GM18526 (cell line): ENCODE results near the gene ACOT12.

Source experiments
- POLR2A ChIP-seq: IDR thresholded peaks from 3 replicates; pipeline ENCODE4 v1.6.1; 2011; ENCODE audit not compliant: insufficient read length; ENCODE audit errors: extremely low read depth

Gene ACOT12

DNA sequence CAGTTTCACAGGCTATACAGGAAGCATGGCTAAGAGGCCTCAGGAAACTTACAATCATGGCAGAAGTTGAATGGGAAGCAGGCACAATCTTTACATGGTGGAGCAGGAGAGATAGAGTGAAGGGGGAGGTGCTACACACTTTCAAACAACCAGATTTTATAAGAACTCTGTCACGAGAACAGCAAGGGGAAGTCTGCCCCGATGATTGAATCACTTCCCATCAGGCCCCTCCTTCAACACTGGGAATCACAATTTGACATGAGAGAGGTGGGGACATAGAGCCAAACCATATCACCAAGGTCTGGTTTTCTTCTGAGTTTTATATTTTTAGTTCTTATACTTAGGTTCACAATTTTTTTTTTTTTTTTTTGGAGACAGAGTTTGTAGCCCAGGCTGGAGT is 76.4 kb downstream of the ACOT12 start:
- TF ChIP-seq POLR2A, result no peak

DNA sequence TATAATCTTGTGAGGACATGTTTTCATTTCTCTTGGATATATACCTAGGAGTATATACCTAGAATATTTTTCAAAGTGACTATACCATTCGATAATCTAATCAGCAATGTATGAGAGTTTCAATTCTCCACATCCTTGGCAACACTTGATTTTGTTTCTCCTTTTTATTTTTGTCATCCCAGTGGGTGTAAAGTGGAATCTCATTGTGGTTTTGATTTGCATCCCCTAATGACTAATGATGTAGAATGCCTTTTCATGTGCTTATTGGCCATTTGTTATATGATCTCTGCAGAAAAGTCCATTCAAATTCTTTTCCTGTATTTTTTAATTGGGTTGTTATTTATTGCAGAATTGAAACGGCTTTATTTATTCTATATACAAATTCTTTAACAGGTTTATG is 77.4 kb downstream of the ACOT12 start:
- TF ChIP-seq POLR2A, result no peak

DNA sequence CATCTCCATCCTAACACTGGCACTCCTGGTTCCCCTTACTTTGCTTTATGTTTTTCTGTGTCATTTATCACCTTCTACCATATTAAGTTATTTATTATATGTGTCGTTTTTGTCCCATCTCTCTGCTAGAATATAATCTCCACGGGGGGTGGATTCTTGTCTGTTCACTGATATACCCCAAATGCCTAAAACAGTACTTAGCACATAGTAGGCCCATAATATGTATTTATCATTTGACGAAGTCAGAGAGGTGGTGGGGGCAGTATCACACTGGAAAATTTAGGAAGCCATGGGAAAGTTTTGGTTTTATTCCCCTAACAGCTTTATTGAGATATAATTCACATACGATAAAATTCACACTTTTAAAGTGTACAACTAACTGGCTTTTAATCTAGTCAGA is 78.1 kb downstream of the ACOT12 start:
- no peak for TF ChIP-seq POLR2A

DNA sequence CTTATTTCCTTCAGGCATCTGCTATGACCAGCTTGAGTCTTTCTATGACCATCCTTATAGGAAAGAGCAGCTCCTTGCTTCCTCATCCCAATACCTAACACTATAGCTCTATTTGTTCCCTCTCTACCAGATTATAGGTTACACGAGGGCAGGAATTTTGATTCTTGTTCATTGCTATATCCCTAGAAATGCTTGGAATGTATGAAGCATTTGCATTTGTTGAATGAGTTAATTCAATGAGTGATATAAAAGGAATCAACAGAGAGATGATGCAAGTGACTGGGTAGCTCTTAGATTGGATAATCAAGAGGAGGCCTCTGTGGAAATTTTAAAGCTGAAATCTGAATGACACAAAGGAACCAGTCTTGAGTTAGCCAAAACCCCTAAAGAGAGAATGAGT is 78.6 kb downstream of the ACOT12 start:
- no peak for TF ChIP-seq POLR2A

DNA sequence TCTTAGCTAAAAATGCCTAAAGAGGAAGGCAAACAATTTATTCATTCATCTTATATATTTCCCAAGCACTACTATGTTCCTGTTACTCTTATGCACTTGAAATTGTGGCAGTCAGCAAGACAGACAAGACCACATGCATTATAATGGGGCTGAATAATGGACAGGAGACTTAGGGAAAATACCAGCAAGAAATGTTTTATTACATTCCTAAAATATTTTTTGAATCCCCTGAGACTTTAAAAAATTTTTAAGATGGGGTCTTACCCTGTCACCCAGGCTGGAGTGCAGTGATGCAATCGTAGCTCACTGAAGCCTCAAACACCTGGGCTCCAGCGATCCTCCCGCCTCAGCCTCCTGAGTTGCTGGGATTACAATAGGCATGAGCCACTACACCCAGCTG is 79.4 kb downstream of the ACOT12 start:
- TF ChIP-seq POLR2A, result no peak

DNA sequence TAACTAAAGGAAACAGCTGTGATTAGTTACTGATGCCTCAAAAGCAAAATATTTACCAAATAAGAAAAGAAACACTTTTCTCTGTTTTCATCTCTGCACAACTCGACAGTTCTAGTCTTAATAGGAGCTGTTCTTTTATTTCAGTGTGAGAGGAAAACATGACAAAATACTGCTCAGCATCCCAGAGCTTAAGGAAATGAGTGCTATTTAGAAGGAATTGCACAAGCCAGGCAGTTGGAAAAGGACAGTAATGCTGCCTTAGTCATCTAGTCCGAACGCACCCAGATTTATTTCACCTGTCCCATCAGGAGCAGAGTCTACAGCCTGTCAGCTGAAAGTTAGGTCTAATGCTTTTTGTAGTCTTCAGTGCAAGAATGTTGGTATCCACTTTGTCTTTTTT is 80.2 kb downstream of the ACOT12 start:
- TF ChIP-seq POLR2A, result no peak

DNA sequence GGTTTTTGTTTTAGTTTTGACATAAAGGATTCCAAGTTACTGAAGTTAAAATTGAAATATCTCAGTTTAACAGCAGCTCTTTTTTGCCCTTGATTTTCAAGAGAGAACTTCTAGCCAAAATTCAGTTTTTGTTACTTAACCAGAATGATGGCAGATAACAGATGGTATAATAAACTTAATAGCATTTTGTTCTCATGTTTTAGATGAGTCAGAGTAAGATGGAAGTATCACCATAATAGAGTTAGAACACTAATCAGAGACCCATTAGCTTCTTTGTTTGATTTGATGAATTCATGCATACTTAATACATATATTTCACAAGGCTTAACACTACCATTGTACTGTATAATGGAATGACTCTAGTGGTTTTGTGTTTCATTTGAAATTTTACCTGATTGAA is 80.7 kb downstream of the ACOT12 start:
- no peak for TF ChIP-seq POLR2A

DNA sequence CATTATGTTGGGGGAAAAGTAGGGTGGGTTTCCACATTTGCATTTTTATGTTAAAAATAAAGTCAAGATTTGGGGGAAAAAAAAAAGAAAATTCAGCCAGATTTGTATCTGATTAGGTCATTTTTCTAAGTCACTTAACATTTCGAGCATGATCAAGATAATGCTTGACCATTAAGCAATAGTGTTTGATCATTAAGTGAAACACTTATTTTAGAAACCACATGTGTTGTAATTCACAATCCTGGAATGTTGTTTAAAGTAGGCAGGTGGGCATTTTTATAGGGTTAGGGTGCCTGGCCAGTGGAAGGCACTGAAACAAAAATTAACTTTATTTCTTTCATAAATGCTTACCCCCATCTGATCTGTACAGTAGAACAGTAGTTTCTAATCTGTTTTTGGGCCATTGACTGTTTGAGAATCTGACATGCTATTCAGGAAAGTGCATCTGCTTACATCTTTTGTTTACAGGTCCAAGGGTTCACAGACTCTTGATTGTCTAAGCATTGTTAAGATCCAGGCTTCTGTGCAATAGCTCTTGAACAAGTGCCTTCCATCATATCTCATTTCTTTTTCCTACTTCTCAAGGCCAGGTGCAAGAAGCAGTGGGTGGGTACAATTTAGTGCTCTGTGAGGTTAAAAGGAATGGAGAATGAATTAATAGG is 83.4 kb downstream of the ACOT12 start:
- TF ChIP-seq POLR2A, result no peak

DNA sequence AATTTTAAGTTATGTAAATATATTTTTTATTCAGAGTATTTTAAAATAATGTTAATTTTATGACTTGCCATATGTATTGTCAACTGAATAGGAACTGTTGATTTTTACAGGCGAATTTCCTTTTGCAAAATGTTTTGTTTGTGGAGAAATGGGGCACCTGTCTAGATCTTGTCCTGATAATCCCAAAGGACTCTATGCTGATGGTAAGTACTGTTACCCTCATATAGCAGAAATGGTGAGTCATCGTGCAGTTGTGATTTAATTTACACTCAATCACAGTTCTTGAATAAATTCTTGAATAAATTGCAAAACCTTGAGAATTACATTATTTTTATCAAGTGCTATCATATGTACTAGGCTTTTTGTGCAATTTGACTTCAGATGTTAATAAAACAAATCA is 85.1 kb downstream of the ACOT12 start:
- TF ChIP-seq POLR2A, result no peak

DNA sequence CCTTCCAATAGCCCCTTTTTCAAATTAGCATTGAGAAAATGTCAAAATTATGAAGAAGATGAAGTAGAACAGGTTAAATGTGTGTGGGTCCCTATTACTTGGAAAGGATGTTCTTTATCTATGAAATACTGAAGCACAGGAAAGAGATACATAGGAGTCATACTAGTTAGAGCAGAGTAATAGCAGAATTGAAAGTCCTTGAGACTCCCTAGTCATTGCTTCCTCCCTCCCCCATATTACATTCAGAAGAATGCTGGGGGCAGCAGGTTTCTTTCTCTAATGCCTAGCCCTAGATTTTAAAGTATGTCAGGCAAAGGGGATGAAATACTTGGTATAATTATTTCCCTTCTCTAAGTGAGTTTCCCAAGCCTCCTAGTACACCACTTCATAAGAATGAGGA is 88.1 kb downstream of the ACOT12 start:
- no peak for TF ChIP-seq POLR2A

DNA sequence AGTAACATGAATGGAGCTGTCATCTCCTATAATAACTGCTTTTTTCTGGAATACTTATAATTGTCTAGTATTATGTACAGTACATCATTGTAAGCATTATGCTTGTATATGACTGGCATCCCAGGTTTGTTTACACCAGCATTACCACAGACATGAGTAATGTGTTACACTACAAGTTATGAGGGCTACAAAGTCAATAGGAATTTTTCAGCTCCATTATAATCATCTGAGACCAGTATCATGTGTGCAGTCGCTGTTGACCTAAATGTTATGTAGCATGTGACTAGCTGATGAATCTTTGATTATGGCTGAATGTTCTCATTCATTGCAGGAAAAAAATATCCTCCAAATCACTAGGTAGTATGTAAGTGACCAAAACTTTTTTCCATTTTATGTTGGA is 90.4 kb downstream of the ACOT12 start:
- no peak for TF ChIP-seq POLR2A

DNA sequence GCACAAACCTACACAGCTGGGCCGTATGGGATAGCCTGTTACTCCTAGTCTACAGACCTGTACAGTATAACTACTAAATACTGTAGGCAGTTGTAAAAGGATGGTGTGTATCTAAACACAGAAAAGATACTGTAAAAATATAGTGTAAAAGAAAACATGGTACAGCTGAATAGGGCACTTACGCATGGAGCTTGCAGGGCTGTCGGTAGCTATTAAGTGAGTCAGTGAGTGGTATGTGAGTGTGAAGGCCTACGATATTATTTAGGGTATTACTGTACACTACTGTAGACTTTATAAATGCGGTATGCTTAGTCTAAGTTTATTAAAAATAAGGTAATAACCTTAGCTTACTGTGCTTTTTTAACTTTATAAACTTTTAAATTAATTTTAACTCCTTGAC is 91.3 kb downstream of the ACOT12 start:
- TF ChIP-seq POLR2A, result no peak

DNA sequence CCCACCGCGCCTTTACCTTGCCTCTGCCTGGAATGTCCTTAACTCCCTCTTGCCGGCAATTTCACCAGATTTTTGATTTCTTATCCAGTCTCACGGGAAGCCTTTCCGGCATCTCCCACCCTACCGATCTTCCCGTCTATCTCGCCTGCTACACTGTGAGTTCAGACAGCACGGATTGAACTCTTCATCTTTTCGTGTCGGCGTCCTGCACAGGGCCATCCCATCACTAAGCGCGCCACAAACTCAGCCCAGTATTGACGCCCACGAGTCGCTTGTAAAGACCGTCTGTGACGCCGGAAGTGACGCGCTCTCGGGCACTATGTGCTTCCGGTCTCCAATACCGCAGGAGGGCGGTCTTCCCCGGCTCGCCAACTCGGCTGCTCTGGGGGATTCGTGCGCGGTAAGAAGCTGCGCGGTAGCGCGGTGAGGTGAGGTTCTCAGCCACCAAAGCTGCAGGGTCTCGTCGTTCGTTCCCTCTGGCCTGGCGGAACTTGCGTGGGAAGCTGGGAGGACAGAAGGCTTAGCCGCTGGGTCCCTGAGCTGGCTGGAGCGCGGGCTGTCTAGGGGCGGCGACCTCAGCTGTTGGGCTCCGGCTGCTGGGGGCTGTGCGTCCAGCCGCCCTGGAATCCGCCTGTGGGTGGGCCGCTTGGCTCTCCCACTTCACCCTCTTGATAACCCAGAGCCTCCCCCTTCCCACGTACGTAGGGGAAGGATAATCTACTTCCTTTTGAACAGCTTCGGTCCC is 92.5 kb downstream of the ACOT12 start, which contains the start of gene ZCCHC9:
Gene ZCCHC9 (plus strand): TSS at position 317 of the 745 bp plus-strand sequence. CDS start 3,171 bp downstream, outside the sequence.
- TF ChIP-seq POLR2A, result peak; percentile 94

DNA sequence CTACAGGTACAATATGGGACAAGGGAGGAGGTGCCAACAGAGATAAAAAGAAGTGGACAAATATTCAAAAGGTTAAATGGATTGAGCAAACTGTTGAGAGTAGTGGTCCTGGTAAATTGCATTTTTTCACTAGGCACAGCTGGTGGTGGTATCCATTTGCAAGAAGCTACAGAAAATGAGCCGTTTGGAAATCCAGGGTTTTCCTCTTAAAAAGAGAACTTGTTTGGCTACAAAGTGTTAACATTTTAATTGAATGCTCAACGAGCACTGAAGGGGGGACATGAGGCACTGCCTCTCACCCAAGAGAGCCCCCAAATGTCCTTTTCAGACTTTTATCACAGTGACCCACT is 93.0 kb downstream of the ACOT12 start:
- no peak for TF ChIP-seq POLR2A

DNA sequence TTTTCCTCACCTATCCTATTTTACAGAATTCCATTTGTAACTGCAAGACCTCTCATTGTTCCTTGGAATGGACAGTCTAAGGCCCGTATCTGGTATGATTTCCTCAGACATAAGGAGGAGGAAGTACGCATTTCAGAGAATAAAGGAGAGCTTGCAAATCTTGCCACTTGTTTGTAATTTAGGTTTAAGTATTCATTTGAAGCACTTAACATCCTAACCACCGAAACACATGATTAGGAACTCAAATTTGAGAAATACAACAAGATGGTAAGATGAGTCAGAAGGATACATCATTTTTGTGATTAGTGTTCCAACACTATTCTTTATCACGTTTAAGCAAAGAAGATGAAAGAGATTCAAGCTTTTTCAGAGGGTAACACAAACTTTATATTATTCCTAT is 96.4 kb downstream of the ACOT12 start:
- no peak for TF ChIP-seq POLR2A

DNA sequence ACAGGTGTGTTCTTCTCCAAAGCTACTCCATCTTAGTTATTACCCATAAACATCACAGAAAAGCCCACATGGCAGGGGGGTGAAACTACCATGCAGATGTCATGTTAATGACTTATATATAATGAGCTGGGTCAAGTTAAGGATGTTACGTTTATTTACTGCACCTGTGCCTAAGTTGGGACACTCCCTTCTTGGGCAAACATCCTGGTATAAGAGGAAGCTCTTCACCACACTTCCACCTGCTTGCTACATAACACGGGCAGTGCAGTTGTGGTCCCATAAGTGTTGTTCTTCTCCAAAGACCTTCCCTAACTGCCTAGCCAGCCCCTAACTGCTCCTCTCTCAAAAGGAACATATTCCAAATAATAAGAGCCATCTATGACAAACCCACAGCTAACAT is 101.8 kb downstream of the ACOT12 start:
- TF ChIP-seq POLR2A, result no peak

DNA sequence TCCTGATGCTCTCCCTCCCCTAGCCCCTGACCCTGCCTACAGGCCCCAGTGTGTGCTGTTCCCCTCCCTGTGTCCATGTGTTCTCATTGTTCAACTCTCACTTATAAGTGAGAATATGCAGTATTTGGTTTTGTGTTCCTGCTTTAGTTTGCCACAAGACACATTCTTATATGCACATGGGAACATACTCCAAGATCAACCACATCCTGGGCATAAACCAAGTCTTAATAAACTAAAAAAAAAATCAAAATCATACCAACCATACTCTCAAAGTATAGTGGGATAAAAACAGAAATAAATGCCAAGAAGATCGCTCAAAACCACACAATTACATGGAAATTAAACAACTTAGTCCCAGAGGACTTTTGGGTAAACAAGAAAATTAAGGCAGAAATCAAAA is 103.8 kb downstream of the ACOT12 start:
- TF ChIP-seq POLR2A, result no peak

DNA sequence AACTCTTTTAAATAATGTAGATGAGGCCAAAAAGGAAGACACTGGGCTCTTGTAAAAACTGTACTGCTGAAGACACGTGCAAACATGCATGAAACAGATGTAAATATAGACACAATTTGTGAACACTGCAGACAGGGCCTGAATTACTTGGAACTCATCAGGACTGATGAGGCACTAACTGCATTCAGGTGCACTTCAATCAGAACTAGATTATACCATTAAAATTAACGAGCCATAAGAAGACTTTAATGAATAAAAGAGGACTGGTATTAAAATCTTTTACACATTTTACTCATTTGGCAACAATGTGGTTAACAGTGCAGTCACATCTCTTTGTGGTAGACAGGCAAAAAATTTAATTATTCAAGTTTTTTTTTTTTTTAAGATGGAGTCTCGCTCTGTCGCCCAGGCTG is 105.9 kb downstream of the ACOT12 start:
- no peak for TF ChIP-seq POLR2A
